Stomach (tissue), 9 donors: ENCODE results near the gene CDC25A. TPM values are rescaled to one million over a fixed set of nuclear protein-coding genes. Genes with fewer than 3 reads are reported as not detected.

Source experiments
- DNase-seq, 2 donors: peaks; one replicate each; pipeline versions ENCODE4 v3.0.0 to v3.0.0-alpha.2; 2013 to 2019
- H3K27ac ChIP-seq, 5 donors: fragments of 200-600 bp in 4 of 5; sonication (generic) in 4 of 5; one replicate each; pipeline ENCODE4 v1.5.1; 2013 to 2019; ENCODE audit warnings: mild to moderate bottlenecking in 1 of 5, moderate library complexity in 1 of 5
- H3K27me3 ChIP-seq, 3 donors: fragments of 200-600 bp; sonication (generic); one replicate each; pipeline ENCODE4 v1.5.1; 2017 to 2019; ENCODE audit warnings: mixed run types in 1 of 3
- H3K36me3 ChIP-seq, 4 donors: fragments of 200-600 bp; sonication (generic); 1 replicate in 3 of 4; 2 replicates in 1 of 4; pipeline ENCODE4 v1.5.1; 2016 to 2019
- H3K4me1 ChIP-seq, 4 donors: fragments of 200-600 bp; sonication (generic); one replicate each; pipeline ENCODE4 v1.5.1; 2016 to 2019
- H3K4me3 ChIP-seq, 4 donors: fragments of 200-600 bp; sonication (generic) in 3 of 4; one replicate each; pipeline ENCODE4 v1.5.1; 2016 to 2019; ENCODE audit warnings: mild to moderate bottlenecking in 1 of 4
- H3K9me3 ChIP-seq, 4 donors: fragments of 200-600 bp; sonication (generic); one replicate each; pipeline ENCODE4 v1.5.1; 2016 to 2019
- CTCF ChIP-seq, 7 experiments: fragments of 450-650 bp in 4 of 7; fragments of 200-600 bp in 3 of 7; sonication (generic) in 3 of 7; IDR thresholded peaks; one replicate each; pipeline ENCODE4 v1.5.1; 2016 to 2019; ENCODE audit warnings: antibody characterized with exemption in 7 of 7, control low read depth in 2 of 7, mild to moderate bottlenecking in 1 of 7
- EP300 ChIP-seq: sonication (generic); formaldehyde crosslinking; IDR thresholded peaks from one replicate; pipeline ENCODE4 v1.6.1; 2017; ENCODE audit warnings: antibody characterized with exemption
- POLR2A ChIP-seq, 4 donors: fragments of 450-650 bp; IDR thresholded peaks; one replicate each; pipeline ENCODE4 v1.6.1; 2016; ENCODE audit warnings: antibody characterized with exemption in 4 of 4, control low read depth in 2 of 4, mild to moderate bottlenecking in 1 of 4, moderate library complexity in 1 of 4
- POLR2AphosphoS5 ChIP-seq, 3 donors: sonication (generic); formaldehyde crosslinking; IDR thresholded peaks; one replicate each; pipeline ENCODE4 v1.6.1; 2016; ENCODE audit warnings: antibody characterized with exemption in 3 of 3
- WGBS, 5 donors: extraction: QIAGEN DNeasy Blood & Tissue Kit in 3 of 5; methylation state at CpG; one replicate each; pipeline versions ENCODE4 v1.1.5 to v1.1.7; 2013 to 2018; 5-methylcytosine and 5-hydroxymethylcytosine counted together
- intact Hi-C: fragments of 100-400 bp; cut with DNase I; formaldehyde crosslinking; loops from one replicate; pipeline ENCODE4 v1.15.1; 2023; ENCODE audit warnings: low total_unique reads
- polyA plus RNA-seq, 3 donors: library from polyadenylated mRNA; stranded (reverse); fragments of 200-250 nt; gene quantifications; one replicate each; pipeline ENCODE4 v1.2.3, GENCODE V29; 2013
- total RNA-seq, 5 donors: library from RNA; depleted of rRNA; stranded (reverse); fragments of >200 nt; gene quantifications; one replicate each; pipeline versions ENCODE4 v1.1.0 to v1.2.3, GENCODE V29; 2014 to 2016
- donor health status: healthy with polysubstance abuse.
- donor health status: Bipolar disorder and iron deficiency.
- donor health status: healthy.

CDC25A gene
- total and polyA plus RNA-seq, 8 donors: 1.1 to 5.7 (median 1.5) TPM

- Histone ChIP-seq H3K9me3 (no peaks in the 10 kb centered on the region), H3K36me3 (no peaks in the 10 kb centered on the region), H3K4me3 (no peak overlapping the region), H3K27me3 (no peaks in the 10 kb centered on the region), H3K4me1 (peaks cover 0 to 9% (median 2%) of the 10 kb centered on the region in 4 donors), H3K27ac (no peak overlapping the region)
- TF ChIP-seq EP300: no peak
- no peak for TF ChIP-seq POLR2AphosphoS5 (IDR thresholded peaks at IDR 0.05)
- no peak for TF ChIP-seq CTCF (IDR thresholded peaks at IDR 0.05)
- no peak for TF ChIP-seq POLR2A (IDR thresholded peaks at IDR 0.05)
- 46 to 89% (median 55%) methylated on average over 7 to 11 of the region's 11 CpGs for WGBS, 5 donors
- peak in 1 of 2 donors; percentile 70 for DNase-seq
- intact Hi-C loops: no loop called here
Measured at GRCh38 chr3:48142316-48142870, 45.8 kb downstream of the CDC25A start.

GRCh38 chr3:48141604-48142137 lies 46.5 kb downstream of the CDC25A start:
- H3K9me3 ChIP-seq: no peaks in the 10 kb centered on the region
- H3K27ac ChIP-seq: no peak overlapping the region
- no peaks in the 10 kb centered on the region for H3K27me3 ChIP-seq
- WGBS, 5 donors: 82 to 95% (median 91%) methylated on average over 9 of the region's 9 CpGs
- no peak overlapping the region for H3K4me3 ChIP-seq
- peaks cover 0 to 9% (median 2%) of the 10 kb centered on the region in 4 donors for H3K4me1 ChIP-seq
- no peak for DNase-seq
- intact Hi-C loops: no loop called here
- TF ChIP-seq POLR2A (IDR thresholded peaks at IDR 0.05): no peak
- no peak for TF ChIP-seq CTCF (IDR thresholded peaks at IDR 0.05)
- no peak for TF ChIP-seq EP300
- TF ChIP-seq POLR2AphosphoS5 (IDR thresholded peaks at IDR 0.05): no peak
- no peaks in the 10 kb centered on the region for H3K36me3 ChIP-seq

GRCh38 chr3:48140936-48141603 lies 47.1 kb downstream of the CDC25A start:
- no peaks in the 10 kb centered on the region for H3K27me3 ChIP-seq
- intact Hi-C loops: no loop called here
- peaks cover 0 to 9% (median 2%) of the 10 kb centered on the region in 4 donors for H3K4me1 ChIP-seq
- WGBS, 5 donors: 84 to 97% (median 92%) methylated on average over 2 of the region's 2 CpGs
- no peaks in the 10 kb centered on the region for H3K36me3 ChIP-seq
- no peaks in the 10 kb centered on the region for H3K9me3 ChIP-seq
- no peak for DNase-seq
- TF ChIP-seq POLR2A (IDR thresholded peaks at IDR 0.05) (no peak), POLR2AphosphoS5 (IDR thresholded peaks at IDR 0.05) (no peak)
- H3K4me3 ChIP-seq: no peak overlapping the region
- H3K27ac ChIP-seq: no peak overlapping the region

- no peaks in the 10 kb centered on the region for H3K36me3 ChIP-seq
- no peaks in the 10 kb centered on the region for H3K27me3 ChIP-seq
- 42 to 48% (median 45%) methylated on average over 9 of the region's 9 CpGs for WGBS, 5 donors
- no peak for DNase-seq
- TF ChIP-seq CTCF (IDR thresholded peaks at IDR 0.05) (no peak), POLR2AphosphoS5 (IDR thresholded peaks at IDR 0.05) (no peak), EP300 (no peak), POLR2A (IDR thresholded peaks at IDR 0.05) (no peak)
- H3K4me1 ChIP-seq: peaks cover 0 to 9% (median 2%) of the 10 kb centered on the region in 4 donors
- no peak overlapping the region for H3K27ac ChIP-seq
- intact Hi-C loops: no loop called here
- no peak overlapping the region for H3K4me3 ChIP-seq
- H3K9me3 ChIP-seq: no peaks in the 10 kb centered on the region
Measured at GRCh38 chr3:48140336-48140757, 47.9 kb downstream of the CDC25A start.
